ENCODE measurements around the gene PLCL1.

PLCL1 gene

GRCh38 chr2:197857476-197858107 is 53.2 kb downstream of the PLCL1 start:
- DNase-seq (ENCODE audit: low spot score), result no peak

DNA sequence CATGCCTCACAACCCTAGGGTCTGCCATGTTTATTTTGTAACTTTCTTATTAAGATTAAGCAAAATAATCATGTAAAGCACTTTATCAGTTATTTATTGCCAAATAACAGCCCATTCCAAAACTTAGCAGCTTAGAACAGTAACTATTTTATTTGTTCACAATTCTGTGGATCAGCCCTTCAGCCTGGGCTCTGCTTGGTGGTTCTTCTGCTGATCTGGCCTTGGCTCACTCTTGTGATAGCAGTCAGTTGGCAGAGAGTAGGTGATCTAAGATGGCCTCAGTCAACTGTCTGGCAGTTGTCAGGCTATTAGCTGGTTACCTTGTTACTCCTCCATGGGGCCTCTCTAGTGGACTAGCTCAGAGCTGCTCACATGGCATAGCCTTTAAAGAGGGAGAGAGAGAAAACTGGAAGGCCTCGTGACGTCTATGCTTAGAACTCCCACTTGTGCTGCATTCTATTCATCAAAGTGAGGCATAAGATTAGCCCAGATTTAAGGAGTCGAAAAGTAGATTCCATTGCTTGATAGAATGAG is 54.3 kb downstream of the PLCL1 start:
- no peak for DNase-seq (ENCODE audit: low spot score)

DNA sequence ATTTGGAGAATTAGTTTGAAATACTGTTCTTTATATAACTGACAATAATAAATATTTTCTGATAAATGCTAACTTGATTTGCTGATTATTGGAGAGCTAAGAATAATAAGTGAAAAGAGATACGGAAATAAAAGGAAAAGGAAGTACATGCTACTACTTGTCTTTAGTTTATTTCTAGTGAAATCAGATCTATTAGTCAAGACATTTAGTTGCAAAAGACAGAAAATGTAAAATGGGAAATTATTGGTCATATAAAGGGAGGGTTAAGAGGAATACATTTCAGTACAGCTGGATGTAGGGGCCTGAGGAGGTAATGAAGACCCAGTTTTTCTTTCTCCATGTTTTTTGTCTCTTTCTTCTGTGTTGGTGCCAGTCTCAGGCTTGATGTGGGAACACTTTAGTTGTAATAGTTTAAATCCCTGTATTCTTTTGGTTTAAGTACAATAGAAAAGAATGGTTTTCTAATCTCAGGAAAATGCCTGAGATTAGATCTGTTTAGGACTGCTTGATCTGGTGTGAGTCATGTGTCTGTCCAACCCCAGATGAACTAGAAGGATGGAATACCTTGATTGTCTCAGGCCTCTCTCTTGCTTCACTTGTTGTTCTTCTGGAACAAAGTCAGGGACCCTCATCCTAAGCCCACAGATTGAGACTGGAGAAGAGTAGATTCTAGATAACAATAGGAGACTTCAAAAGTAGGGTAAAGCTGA is 58.0 kb downstream of the PLCL1 start:
- DNase-seq (ENCODE audit: low spot score), result no peak

DNA sequence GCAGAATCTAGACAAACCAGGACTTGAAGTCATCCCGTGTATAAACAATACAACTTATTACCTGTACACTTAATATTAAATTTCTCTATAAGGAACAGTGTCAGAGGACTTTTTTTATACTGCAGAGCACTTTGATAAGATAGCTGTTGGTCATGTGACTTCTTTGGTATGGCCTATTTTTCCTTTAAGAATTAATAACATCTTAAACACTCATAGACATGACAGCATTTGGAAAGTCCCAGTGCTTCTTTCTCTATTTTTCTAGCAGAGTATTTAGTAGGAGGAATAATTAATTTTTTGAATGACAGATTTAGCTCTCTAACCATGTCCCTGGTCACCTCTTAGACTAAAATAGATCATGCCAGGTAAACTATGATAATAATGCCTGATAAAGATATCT is 59.4 kb downstream of the PLCL1 start:
- no peak for DNase-seq (ENCODE audit: low spot score)

- no peak for DNase-seq (ENCODE audit: low spot score)
Measured at GRCh38 chr2:197866455-197866854, 62.1 kb downstream of the PLCL1 start.

GRCh38 chr2:197867033-197867432 is 62.6 kb downstream of the PLCL1 start:
- DNase-seq (ENCODE audit: low spot score), result no peak

DNA sequence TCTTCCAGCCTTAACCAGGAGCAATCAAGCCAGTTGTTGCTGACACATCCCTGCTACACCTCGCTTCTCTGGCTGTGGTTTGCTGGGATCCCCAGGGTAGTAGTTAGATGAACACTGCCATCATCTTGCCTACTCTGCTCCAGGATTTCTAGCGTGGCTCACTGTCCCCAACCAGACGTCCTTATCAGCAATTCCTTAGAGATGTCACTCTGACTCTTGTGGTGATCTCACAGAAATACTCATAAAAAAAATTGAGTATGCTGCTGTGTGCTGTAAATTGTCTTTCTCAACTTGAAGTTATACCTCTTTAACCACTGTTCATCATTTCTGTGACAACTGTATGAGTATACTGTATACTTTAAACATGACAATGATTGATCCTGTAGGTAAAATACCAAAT is 63.2 kb downstream of the PLCL1 start:
- no peak for DNase-seq (ENCODE audit: low spot score)

GRCh38 chr2:197868206-197868605 is 63.8 kb downstream of the PLCL1 start:
- DNase-seq (ENCODE audit: low spot score), result no peak

GRCh38 chr2:197869041-197869440 is 64.6 kb downstream of the PLCL1 start:
- no peak for DNase-seq (ENCODE audit: low spot score)

GRCh38 chr2:197869501-197870111 is 65.2 kb downstream of the PLCL1 start:
- no peak for DNase-seq (ENCODE audit: low spot score)

- no peak for DNase-seq (ENCODE audit: low spot score)
Measured at GRCh38 chr2:197870137-197870536, 65.7 kb downstream of the PLCL1 start.

- no peak for DNase-seq (ENCODE audit: low spot score)
Measured at GRCh38 chr2:197871780-197872456, 67.5 kb downstream of the PLCL1 start.

GRCh38 chr2:197873293-197873701 is 68.9 kb downstream of the PLCL1 start:
- peak; percentile 11 for DNase-seq (ENCODE audit: low spot score)

DNA sequence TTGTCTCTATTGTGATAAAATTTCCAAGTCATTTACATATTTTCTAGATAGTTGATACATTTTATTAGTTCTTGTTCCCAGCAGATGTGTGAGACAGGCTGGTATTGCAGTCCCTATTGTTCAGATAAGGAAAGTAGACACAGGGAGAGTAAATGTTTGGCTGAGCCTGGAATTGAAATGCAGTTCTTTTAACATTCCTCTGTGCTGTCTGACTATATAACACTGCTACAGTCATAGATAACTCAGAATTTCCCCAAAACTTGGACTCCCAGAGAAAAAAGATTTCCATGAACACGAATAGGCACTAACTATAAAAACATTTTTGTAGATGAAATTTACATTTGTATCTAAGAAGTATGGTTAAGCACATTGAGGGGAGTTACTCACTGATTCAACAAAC is 71.4 kb downstream of the PLCL1 start:
- no peak for DNase-seq (ENCODE audit: low spot score)

DNA sequence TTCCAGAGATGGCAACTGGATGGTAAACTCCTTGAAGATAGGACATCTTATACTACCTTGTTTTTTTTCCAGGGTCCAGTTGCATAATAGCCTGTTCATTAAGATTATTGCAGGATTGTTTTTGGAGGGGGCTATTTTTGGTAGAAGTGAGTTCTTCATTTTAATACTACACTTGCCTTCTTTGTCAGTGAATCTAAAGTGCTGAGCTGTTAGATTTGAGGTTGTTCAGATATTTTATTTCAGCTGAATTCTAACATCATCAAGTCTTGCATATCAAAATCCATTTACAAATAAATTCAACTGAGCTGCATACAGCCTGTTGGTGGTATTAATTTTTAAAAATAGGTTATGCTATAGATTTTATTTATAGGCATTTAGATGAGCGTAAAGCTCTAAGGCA is 72.1 kb downstream of the PLCL1 start:
- DNase-seq (ENCODE audit: low spot score), result no peak

GRCh38 chr2:197877038-197877437 is 72.6 kb downstream of the PLCL1 start:
- no peak for DNase-seq (ENCODE audit: low spot score)

DNA sequence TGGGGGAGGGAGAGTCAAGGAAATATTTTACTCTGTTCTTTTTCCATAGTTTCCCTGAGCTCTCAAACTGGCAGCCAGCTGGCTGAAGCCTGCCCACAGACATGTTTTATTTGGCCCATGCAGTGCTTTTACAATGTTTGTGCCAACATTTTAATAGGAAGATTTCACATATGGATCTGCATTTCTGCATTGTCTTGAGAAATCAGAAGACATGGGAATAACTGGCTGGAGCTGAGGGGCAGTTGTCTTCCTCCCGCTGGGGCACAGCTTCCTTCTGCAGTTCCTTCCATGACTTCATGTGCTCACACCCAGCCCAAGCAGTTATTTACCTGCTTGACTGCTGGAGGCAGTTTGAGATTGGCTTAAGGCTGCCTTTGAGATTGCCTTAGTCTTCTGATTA is 74.4 kb downstream of the PLCL1 start:
- no peak for DNase-seq (ENCODE audit: low spot score)

DNA sequence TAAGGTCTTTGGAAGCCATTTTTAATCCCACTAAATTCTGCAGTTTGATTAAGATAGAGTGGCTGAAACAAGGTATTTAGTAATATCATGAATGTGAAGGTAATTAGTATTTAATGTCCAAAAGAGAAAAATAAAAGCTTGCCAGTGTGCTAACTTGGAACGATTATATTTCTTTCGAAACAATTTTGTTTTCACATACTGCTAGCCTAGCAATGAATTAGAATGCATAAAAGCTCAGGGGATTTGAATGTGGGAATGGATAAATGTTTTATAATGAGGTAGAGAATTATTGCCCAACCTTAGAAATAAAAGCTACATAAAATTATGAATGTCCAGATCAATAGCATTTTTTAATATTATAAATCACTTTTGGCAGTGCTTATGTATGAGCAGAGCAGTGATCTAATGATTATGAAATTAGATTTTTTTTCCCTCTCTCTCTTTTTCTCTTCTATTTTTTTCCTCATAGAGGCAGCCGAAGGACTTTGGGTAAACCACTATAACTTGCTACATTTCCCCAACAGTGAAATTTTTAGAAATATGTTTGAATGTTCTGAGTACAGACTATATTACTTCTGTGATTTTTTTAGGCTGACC is 75.5 kb downstream of the PLCL1 start:
- no peak for DNase-seq (ENCODE audit: low spot score)

DNA sequence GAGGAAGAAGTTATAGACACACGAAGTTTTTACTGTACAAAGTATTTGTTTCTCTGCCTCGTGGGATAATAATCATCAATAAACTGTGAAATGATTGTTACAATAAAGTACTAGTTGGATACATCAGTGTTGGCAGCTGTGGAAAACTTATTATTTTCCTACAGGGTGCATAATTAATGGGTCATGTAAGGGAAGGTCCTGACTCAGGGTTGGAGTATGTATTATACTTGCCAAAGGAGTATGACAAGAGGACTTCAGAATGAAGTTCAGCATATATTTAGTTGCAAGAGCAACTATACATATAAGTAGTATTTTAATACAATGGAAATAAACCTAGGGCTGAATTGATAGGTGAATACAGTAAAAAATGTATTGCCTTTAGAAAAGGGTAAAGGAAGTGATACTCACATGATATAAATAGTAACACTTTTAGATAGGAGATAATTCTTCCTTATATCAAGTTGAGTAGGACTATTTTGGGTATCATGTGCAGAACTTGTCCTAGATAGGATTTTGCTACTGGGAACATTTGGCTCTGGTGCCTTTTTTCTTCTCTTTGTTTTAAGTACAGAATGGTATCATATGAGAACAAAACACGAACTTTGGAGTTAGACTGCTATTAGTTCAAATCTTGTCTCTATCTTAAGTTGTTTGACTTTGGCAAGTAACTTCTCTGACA is 79.1 kb downstream of the PLCL1 start:
- peak; percentile 31 for DNase-seq (ENCODE audit: low spot score)

GRCh38 chr2:197884252-197884651 is 79.9 kb downstream of the PLCL1 start:
- DNase-seq (ENCODE audit: low spot score), result no peak

DNA sequence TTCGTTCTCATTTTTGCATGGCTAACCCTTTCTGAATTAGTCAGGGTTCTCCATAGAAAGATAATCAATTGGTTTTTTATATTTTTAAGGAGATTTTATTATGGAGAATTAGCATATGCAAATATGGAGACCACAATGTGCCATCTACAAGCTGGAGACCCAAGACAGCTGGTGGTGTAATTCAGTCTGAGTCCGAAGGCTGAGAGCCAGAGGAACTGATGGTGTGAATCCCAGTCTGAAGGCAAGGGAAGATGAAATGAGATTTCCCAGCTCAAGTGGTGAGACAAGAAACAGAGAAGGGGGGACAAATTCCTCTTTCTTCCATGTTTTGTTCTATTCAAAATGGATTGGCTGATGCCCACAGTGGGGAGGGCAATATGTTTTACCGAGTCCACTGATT is 80.7 kb downstream of the PLCL1 start:
- no peak for DNase-seq (ENCODE audit: low spot score)

GRCh38 chr2:197885587-197885986 is 81.2 kb downstream of the PLCL1 start:
- no peak for DNase-seq (ENCODE audit: low spot score)
